HG02973 (cell line): ENCODE results near the gene EVI2B.
"Not testable (repeated sequence)": the region's sequence is repeated elsewhere in the genome, so short reads cannot be mapped to it uniquely, and the experiment has no call there.

Experiments
- ATAC-seq: cut with Tn5 transposase; IDR thresholded peaks from one replicate; pipeline ENCODE4 v1.9.1; 2021; ENCODE audit warnings: moderate library complexity; ENCODE audit not compliant: unreplicated experiment

Gene EVI2B

DNA sequence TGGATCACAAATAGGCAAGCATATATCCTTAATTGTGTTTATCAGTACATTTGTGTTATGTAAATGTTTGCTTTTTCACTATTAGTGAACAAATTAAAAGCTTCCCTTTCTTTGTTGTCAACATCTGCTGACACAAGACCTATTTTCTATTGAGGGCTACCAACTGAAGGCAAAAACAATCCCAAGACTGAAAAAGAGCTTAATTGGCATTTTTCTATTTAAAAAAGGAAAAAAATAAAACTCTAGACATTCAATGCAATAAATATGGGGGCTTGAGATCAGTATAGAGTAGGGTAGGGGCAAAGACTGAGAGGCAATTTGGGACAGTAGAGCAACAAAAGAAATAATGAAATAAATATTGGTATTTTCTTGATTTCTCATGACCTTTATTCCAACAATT lies 41.1 kb downstream of the EVI2B start:
- no peak for ATAC-seq

DNA sequence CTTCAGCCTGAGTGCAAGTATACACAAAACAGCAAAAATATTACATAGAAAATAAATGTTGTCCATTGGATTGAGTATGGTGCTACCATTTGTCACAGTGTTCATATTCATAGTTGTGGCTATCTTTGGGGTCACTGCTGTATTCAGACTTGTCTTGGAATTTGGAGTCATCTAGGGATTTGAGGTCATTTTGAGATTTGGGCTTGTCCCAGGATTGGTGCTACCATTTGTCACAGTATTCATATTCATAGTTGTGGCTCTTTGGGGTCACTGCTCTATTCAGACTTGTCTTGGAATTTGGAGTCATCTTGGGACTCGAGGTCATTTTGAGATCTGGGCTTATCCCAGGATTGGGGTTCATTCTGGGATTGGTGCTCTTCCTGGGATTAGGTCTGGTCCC lies 41.6 kb downstream of the EVI2B start:
- ATAC-seq = no peak

- no peak for ATAC-seq
Observed at GRCh38 chr17:31269578-31269983, 44.3 kb downstream of the EVI2B start.

DNA sequence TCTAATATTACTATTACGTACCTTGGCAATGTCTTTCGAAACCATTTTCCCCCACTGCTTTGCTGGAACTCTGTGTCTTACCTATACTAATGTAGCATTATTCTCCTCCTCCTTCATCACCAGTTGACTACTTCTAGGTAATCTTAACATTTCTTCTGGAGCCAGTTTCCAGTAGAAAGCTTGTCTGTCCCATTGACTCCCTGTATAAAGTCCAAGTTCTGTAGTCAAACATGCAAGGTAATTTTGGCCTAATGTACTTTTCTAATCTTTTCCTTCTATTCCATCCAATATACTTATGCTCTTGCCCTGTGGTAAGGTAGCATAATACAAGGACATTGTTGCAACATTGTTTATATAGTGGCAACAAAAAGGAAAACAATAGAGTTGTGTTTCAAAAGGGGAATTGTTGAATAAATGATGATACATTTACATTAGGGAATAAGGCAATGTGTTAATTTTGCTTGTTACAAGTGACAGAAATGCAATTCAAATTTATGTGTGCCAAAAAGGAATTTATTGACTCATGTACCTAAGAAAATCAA lies 44.7 kb downstream of the EVI2B start:
- no peak for ATAC-seq

DNA sequence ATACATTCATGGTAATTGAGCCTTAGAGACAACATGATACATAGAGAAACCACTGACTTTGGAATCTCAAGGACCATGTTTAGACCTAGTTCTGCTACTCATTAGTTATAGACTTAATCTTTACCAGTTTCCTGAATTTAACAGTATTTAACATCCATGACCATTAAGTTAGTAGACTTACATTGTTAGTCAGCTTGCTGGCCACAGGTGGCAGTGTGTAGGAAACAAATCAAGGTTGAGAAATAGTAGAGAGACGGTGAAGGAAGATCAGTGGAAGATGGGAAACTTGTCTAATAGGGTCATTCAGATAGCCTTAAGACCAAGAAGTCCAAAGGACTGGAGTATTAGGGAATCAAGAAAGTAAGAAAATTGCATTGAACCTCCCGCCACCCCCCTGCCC lies 47.8 kb downstream of the EVI2B start:
- ATAC-seq = no peak

- not testable (repeated sequence) for ATAC-seq
Observed at GRCh38 chr17:31262923-31263322, 50.9 kb downstream of the EVI2B start.

GRCh38 chr17:31261601-31262000 lies 52.3 kb downstream of the EVI2B start:
- no peak for ATAC-seq

GRCh38 chr17:31260151-31260550 lies 53.7 kb downstream of the EVI2B start:
- no peak for ATAC-seq

DNA sequence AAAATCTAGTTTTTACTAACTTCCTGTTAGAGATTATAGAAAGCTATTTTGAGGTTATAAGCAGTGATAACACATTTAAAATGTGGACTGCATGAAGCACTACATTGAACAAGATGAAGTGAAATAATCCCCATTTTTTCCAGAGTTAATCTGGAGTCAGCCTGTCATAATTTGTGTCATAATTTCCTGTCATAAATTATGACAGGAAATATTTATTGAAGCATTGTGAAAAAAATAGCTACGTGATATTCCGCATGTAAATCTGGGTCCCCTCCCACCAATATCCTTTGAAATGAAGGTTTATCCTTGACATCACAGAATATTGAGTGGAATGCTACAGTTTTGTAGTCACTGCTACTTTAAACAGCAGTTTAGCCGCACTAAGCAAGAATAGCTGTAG lies 56.9 kb downstream of the EVI2B start:
- ATAC-seq = no peak

DNA sequence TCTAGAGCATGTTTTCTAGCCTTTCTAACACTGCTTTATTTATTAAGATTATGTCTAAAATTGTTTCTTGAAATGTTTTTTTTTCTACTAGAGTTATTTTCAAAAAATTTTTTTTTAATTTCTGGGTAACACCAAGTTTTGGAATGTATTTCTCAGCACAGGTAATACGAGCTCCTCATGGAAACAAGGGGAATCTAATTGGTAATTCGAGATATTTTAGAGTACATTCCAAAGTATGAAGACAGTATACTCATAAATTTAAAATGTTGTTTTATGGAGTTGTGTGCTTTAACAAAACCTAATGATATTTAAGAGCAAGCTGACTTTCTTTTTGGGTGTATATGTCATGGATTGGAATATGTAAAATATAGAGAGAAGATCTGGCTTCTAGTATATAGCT lies 59.2 kb downstream of the EVI2B start:
- no peak for ATAC-seq
